ENCODE results near the gene ATP6V1E1.

ATP6V1E1 gene

DNA sequence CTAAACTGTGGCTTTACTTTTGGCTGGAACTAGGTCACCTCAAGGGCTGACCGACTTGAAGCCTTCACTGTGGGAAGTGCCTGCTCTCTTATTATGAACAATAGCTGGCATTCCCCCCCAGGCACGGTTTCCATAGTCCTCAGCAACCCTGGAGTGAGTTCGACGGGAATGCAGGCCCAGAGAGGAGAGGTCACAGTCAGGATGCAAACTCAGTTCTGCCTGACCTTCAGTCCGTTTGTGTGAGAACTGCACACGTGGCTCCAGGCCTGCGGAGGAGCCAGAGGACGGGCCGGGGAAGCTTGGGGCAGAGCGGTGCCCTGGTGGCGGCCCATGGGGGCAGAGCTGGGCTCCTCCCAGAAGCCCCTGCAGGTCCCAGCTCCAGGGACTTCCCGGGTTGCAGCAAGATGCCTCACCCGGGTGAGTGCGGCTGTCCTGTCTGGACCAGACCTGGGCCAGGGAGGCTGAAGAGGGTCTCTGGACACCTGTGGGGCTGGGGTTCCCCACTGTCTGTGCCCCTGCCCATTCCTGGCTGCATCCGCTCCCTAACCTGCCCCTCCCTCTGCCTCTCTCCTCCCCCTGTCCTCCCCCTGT, 48.0 kb downstream of the ATP6V1E1 start:
- TF ChIP-seq FOXP2 (optimal IDR thresholded peaks at IDR 0.05; ENCODE audit: borderline replicate concordance, extremely low read depth, extremely low read length, insufficient read depth) (no peak), SIN3A (IDR thresholded peaks at IDR 0.05; ENCODE audit: borderline replicate concordance, insufficient read depth, low read length) (no peak)
- TF ChIP-seq, protein P1, sequence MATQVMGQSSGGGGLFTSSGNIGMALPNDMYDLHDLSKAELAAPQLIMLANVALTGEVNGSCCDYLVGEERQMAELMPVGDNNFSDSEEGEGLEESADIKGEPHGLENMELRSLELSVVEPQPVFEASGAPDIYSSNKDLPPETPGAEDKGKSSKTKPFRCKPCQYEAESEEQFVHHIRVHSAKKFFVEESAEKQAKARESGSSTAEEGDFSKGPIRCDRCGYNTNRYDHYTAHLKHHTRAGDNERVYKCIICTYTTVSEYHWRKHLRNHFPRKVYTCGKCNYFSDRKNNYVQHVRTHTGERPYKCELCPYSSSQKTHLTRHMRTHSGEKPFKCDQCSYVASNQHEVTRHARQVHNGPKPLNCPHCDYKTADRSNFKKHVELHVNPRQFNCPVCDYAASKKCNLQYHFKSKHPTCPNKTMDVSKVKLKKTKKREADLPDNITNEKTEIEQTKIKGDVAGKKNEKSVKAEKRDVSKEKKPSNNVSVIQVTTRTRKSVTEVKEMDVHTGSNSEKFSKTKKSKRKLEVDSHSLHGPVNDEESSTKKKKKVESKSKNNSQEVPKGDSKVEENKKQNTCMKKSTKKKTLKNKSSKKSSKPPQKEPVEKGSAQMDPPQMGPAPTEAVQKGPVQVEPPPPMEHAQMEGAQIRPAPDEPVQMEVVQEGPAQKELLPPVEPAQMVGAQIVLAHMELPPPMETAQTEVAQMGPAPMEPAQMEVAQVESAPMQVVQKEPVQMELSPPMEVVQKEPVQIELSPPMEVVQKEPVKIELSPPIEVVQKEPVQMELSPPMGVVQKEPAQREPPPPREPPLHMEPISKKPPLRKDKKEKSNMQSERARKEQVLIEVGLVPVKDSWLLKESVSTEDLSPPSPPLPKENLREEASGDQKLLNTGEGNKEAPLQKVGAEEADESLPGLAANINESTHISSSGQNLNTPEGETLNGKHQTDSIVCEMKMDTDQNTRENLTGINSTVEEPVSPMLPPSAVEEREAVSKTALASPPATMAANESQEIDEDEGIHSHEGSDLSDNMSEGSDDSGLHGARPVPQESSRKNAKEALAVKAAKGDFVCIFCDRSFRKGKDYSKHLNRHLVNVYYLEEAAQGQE (IDR thresholded peaks at IDR 0.05; ENCODE audit: insufficient read depth in 1 of 2, low read depth in 2 of 2, low read length in 2 of 2): no peak

DNA sequence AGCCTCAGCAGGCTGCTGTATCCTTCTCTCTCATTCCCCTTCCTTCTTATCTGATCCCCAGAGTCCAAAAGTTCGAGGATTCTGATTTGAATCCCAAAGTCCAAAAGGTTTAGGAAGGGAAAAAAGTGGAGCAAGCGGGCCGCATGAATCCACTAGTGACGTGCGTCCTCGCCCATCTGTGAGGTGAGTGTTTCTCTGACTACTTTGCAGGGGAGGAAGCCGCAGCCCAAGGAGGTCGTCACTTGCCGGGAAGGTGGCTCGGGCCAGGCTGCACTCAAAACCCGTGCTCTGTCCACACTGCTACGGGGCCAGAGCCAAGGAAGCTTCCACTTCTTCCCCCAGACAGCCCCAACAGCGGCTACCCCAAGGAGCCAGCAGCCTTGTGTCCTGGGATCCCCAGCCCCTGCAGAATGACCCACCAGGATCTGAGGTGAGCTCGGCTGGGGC, 49.0 kb downstream of the ATP6V1E1 start:
- TF ChIP-seq, protein P1 (IDR thresholded peaks at IDR 0.05; ENCODE audit: insufficient read depth in 1 of 2, low read depth in 2 of 2, low read length in 2 of 2): no peak
- no peak for TF ChIP-seq TAF1 (IDR thresholded peaks at IDR 0.05; ENCODE audit: borderline replicate concordance, insufficient read depth, low read length)
- TF ChIP-seq FOXP2 (optimal IDR thresholded peaks at IDR 0.05; ENCODE audit: borderline replicate concordance, extremely low read depth, extremely low read length, insufficient read depth): no peak
- no peak for TF ChIP-seq POLR2AphosphoS5 (IDR thresholded peaks at IDR 0.05; ENCODE audit: low read depth, low read length)
- TF ChIP-seq SIN3A (IDR thresholded peaks at IDR 0.05; ENCODE audit: borderline replicate concordance, insufficient read depth, low read length): no peak

DNA sequence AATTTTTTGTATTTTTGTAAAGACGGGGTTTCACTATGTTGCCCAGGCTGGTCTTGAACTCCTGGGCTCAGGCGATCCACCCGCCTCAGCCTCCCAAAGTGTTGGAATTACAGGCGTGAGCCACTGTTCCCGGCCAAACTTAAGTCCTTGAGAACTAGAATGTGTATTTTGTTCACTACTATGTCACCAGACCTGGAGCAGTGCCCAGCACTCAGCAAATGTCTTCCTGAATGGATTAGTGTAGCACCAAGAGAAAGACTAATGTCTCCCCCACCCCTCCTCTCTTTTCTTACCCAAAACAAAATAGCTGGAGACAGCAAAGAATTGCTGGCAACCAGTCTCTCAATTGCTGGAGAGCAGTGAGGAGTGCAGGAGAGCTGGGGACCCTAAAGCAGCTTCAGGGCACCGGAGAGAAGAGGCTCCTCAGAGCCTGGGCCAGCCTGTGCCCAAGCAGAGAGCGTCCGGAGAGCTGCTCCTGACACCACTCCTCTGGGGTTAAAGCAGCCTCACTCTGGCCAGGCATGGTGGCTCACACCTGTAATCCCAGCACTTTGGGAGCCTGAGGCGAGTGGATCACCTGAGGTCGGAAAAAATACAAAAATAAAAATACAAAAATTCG, 50.3 kb downstream of the ATP6V1E1 start:
- TF ChIP-seq FOXP2 (optimal IDR thresholded peaks at IDR 0.05; ENCODE audit: borderline replicate concordance, extremely low read depth, extremely low read length, insufficient read depth) (no peak), TAF1 (IDR thresholded peaks at IDR 0.05; ENCODE audit: borderline replicate concordance, insufficient read depth, low read length) (no peak), POLR2AphosphoS5 (IDR thresholded peaks at IDR 0.05; ENCODE audit: low read depth, low read length) (no peak), SIN3A (IDR thresholded peaks at IDR 0.05; ENCODE audit: borderline replicate concordance, insufficient read depth, low read length) (no peak)
- TF ChIP-seq, protein P1 (IDR thresholded peaks at IDR 0.05; ENCODE audit: insufficient read depth in 1 of 2, low read depth in 2 of 2, low read length in 2 of 2): no peak

DNA sequence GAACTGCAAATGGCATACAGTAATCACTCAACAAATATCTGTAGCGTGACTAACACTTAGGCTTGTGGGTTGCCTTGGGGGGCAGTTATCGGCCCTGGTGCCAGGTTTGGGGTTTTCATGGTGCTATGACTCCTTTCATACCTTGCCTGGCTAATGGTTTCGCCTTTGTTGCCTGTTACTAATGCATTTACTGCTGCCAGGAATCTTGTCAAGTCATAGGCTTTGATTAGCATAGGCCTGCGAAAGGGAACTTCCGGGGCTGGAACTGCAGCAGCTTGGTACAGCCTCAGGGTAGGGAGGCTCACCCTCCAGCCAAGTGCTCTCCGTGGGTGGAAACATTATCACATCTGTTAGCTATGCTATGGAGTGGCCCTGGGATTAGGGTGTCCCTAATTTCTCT, 52.1 kb downstream of the ATP6V1E1 start:
- no peak for TF ChIP-seq SIN3A (IDR thresholded peaks at IDR 0.05; ENCODE audit: borderline replicate concordance, insufficient read depth, low read length)
- no peak for TF ChIP-seq POLR2AphosphoS5 (IDR thresholded peaks at IDR 0.05; ENCODE audit: low read depth, low read length)
- TF ChIP-seq TAF1 (IDR thresholded peaks at IDR 0.05; ENCODE audit: borderline replicate concordance, insufficient read depth, low read length): no peak

DNA sequence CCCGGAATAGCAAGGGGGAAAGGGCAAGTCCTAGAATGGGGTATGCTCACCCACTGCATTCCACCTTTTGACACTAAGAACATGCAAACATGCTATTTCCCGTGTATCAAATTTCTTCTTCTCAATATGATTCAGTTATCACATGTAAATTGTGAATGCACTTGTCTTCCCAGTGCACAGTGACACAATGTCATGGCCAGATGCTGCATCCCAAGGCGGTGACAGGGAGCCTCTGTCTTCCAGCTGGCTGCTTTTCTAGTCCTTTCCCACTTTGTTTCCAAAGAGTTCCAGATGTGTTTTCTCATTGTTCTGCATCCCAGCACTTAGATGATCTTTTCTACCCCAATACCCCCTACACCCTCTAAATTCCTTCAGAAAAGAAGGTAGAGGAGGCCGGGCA, 52.9 kb downstream of the ATP6V1E1 start:
- TF ChIP-seq POLR2AphosphoS5 (IDR thresholded peaks at IDR 0.05; ENCODE audit: low read depth, low read length) (no peak), SIN3A (IDR thresholded peaks at IDR 0.05; ENCODE audit: borderline replicate concordance, insufficient read depth, low read length) (no peak)
- TF ChIP-seq, protein P1 (IDR thresholded peaks at IDR 0.05; ENCODE audit: insufficient read depth in 1 of 2, low read depth in 2 of 2, low read length in 2 of 2): no peak
